SKM-1 (cell line): ENCODE measurements around the gene SLC15A1.

Experiments
- DNase-seq: peaks from one replicate; lab custom pipeline; 2025; ENCODE audit not compliant: unreplicated experiment; lab: John Stamatoyannopoulos, UW

The SLC15A1 gene

GRCh38 chr13:98781470-98781869, 29.0 kb upstream of the SLC15A1 start:
- DNase-seq, result no peak

GRCh38 chr13:98781045-98781444, 28.6 kb upstream of the SLC15A1 start:
- no peak for DNase-seq

GRCh38 chr13:98780451-98780850, 28.0 kb upstream of the SLC15A1 start:
- DNase-seq, result no peak

GRCh38 chr13:98779695-98780094, 27.2 kb upstream of the SLC15A1 start:
- DNase-seq, result no peak

GRCh38 chr13:98778749-98779148, 26.3 kb upstream of the SLC15A1 start:
- DNase-seq, result no peak

- no peak for DNase-seq
Measured at GRCh38 chr13:98776644-98777043, 24.2 kb upstream of the SLC15A1 start.

- DNase-seq, result no peak
Measured at GRCh38 chr13:98775844-98776598, 23.5 kb upstream of the SLC15A1 start.

GRCh38 chr13:98775386-98775785, 22.9 kb upstream of the SLC15A1 start:
- DNase-seq, result no peak

GRCh38 chr13:98774776-98775175, 22.3 kb upstream of the SLC15A1 start:
- DNase-seq, result no peak

- DNase-seq, result no peak
Measured at GRCh38 chr13:98773921-98774320, 21.4 kb upstream of the SLC15A1 start.

- DNase-seq, result no peak
Measured at GRCh38 chr13:98772794-98773452, 20.5 kb upstream of the SLC15A1 start.

- DNase-seq, result no peak
Measured at GRCh38 chr13:98771838-98772611, 19.6 kb upstream of the SLC15A1 start.

GRCh38 chr13:98769736-98770135, 17.3 kb upstream of the SLC15A1 start:
- DNase-seq, result no peak

- no peak for DNase-seq
Measured at GRCh38 chr13:98768522-98768921, 16.1 kb upstream of the SLC15A1 start.

GRCh38 chr13:98766697-98767096, 14.2 kb upstream of the SLC15A1 start:
- no peak for DNase-seq

GRCh38 chr13:98765996-98766519, 13.6 kb upstream of the SLC15A1 start:
- DNase-seq, result no peak

- no peak for DNase-seq
Measured at GRCh38 chr13:98761986-98762616, 9.6 kb upstream of the SLC15A1 start.

- no peak for DNase-seq
Measured at GRCh38 chr13:98761126-98761985, 8.9 kb upstream of the SLC15A1 start.

GRCh38 chr13:98755729-98756128, 3.3 kb upstream of the SLC15A1 start:
- DNase-seq, result no peak

GRCh38 chr13:98755116-98755515, 2.6 kb upstream of the SLC15A1 start:
- DNase-seq, result no peak
